ENCODE measurements around the gene SLC32A1.

DNA sequence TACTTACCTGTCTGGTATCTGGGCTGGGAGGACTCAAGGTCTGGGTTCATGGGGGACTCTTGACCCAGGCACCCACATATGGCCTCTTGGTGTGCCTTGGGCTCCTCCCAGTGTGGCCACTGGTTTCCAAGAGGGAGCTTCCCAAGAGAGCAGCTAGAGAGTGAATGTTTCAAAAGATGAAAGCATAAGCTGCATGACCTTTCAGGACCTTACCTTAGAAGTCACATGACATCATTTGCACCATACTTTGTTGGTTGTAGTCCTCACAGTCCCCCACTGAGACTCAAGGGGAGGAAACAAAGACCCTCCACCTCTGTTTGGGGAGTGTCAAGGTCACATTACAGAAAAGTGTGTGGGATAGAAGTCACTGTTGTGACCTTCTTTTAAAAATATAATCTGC lies 37.9 kb downstream of the SLC32A1 start:
- no peak for TF ChIP-seq JUN (IDR thresholded peaks at IDR 0.05; ENCODE audit: borderline replicate concordance, insufficient read depth, insufficient read length, low read depth)
- no peak for TF ChIP-seq CTCF (IDR thresholded peaks at IDR 0.05; ENCODE audit: extremely low read depth in 1 of 2, insufficient read depth in 1 of 2, low read depth in 1 of 2, low read length in 2 of 2)
- no peak for TF ChIP-seq POLR2A (IDR thresholded peaks at IDR 0.05; ENCODE audit: low read depth, low read length)
- TF ChIP-seq EZH2 (IDR thresholded peaks at IDR 0.05; ENCODE audit: borderline replicate concordance, low read depth, low read length, severe bottlenecking), result no peak
- no peak for TF ChIP-seq FOS (IDR thresholded peaks at IDR 0.05; ENCODE audit: borderline replicate concordance, insufficient read depth, low read length)
- TF ChIP-seq, protein P1, sequence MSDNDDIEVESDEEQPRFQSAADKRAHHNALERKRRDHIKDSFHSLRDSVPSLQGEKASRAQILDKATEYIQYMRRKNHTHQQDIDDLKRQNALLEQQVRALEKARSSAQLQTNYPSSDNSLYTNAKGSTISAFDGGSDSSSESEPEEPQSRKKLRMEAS (IDR thresholded peaks at IDR 0.05; ENCODE audit: insufficient read depth, insufficient read length), result no peak

Measured in endothelial cell of umbilical vein (primary cell).